HepG2 (cell line): ENCODE results near the gene MAGEA8. TPM values are rescaled to one million over a fixed set of nuclear protein-coding genes. Genes with fewer than 3 reads are reported as not detected.
"Not testable (repeated sequence)": the region's sequence is repeated elsewhere in the genome, so short reads cannot be mapped to it uniquely, and the experiment has no call there.

ENCODE experiments used
- ATAC-seq: fragments of 200-7000 bp; cut with Tn5 transposase; 3 replicates; pipeline ENCODE4 v1.9.1; 2020; ENCODE audit warnings: mild to moderate bottlenecking, moderate library complexity
- BruUV-seq: library from RNA; stranded (reverse); fragments of 400-500 nt; replicated peaks from 2 replicates; lab custom pipeline; 2021; lab: Mats Ljungman, UMichigan
- CTCF ChIA-PET: fragments of 300-600 bp; formaldehyde crosslinking; extraction: SDS; loops from one replicate; lab custom pipeline; 2021; ENCODE audit warnings: low total read pairs, inconsistent platforms, low intra/inter-chr PET ratio; lab: Yijun Ruan, JAX
- POLR2A ChIA-PET: fragments of 350-600 bp; sonication (Branson Sonifier 250); formaldehyde crosslinking; loops from one replicate; lab custom pipeline; 2020; ENCODE audit warnings: antibody characterized with exemption, inconsistent platforms; lab: Yijun Ruan, JAX
- DNase-seq: peaks from one replicate; pipeline ENCODE4 v3.0.0-alpha.2; 2015; ENCODE audit warnings: low spot score
- FAIRE-seq: peaks from 3 replicates; lab custom pipeline; 2011; peaks lifted over from hg19 to GRCh38; lab: Jason Lieb, UNC
- H2AFZ ChIP-seq: one replicate; pipeline ENCODE4 v1.6.1; 2011; ENCODE audit warnings: low read length, inconsistent platforms
- H3K27ac ChIP-seq: fragments of 300-600 bp; 3 replicates; pipeline ENCODE4 v1.8.0; 2011; ENCODE audit warnings: mixed run types, mild to moderate bottlenecking, mixed read lengths, low read length, inconsistent platforms; ENCODE audit not compliant: insufficient read depth; ENCODE audit errors: extremely low read length
- H3K27me3 ChIP-seq, 2 experiments: fragments of 200-600 bp in 1 of 2; 2 replicates in 1 of 2; 3 replicates in 1 of 2; pipeline versions ENCODE4 v1.6.0 to v1.8.0; 2011; ENCODE audit warnings: low read length in 2 of 2, mild to moderate bottlenecking in 2 of 2, moderate library complexity in 2 of 2, inconsistent platforms in 1 of 2; ENCODE audit not compliant: insufficient read depth in 2 of 2, control insufficient read depth in 1 of 2
- H3K36me3 ChIP-seq, 2 experiments: fragments of 200-600 bp in 1 of 2; replicated peaks in 1 of 2; 2 replicates in 1 of 2; 3 replicates in 1 of 2; pipeline versions ENCODE4 v1.5.1 to v1.8.0; 2011; ENCODE audit warnings: low read length in 2 of 2, inconsistent platforms in 1 of 2; ENCODE audit not compliant: insufficient read depth in 2 of 2, control insufficient read depth in 1 of 2
- H3K4me1 ChIP-seq: 2 replicates; pipeline ENCODE4 v1.5.1; 2012; ENCODE audit warnings: low read length, inconsistent platforms; ENCODE audit not compliant: insufficient read depth
- H3K4me2 ChIP-seq: 2 replicates; pipeline ENCODE4 v1.6.0; 2011; ENCODE audit warnings: low read depth, low read length, inconsistent platforms
- H3K4me3 ChIP-seq, 3 experiments: fragments of 200-600 bp in 1 of 3; sonication (generic), shearing (Covaris generic) in 1 of 3; replicated peaks in 1 of 3; 2 replicates each; pipeline ENCODE4 v1.5.1; 2011 to 2016; ENCODE audit warnings: low read length in 3 of 3, inconsistent platforms in 2 of 3, low read depth in 2 of 3, mild to moderate bottlenecking in 2 of 3, control low read depth in 1 of 3, mixed read lengths in 1 of 3; ENCODE audit not compliant: insufficient read depth in 1 of 3
- H3K79me2 ChIP-seq: one replicate; pipeline ENCODE4 v1.6.1; 2011; ENCODE audit warnings: low read length, inconsistent platforms; ENCODE audit not compliant: insufficient read depth
- H3K9ac ChIP-seq: 2 replicates; pipeline ENCODE4 v1.6.0; 2011; ENCODE audit warnings: mild to moderate bottlenecking, low read depth, low read length, inconsistent platforms; ENCODE audit not compliant: insufficient read depth
- H3K9me3 ChIP-seq: 2 replicates; pipeline ENCODE4 v1.5.1; 2012; ENCODE audit warnings: mild to moderate bottlenecking, low read length
- H4K20me1 ChIP-seq: 2 replicates; pipeline ENCODE4 v1.6.0; 2011; ENCODE audit warnings: inconsistent platforms, mild to moderate bottlenecking, low read length, moderate library complexity; ENCODE audit not compliant: insufficient read depth
- CENPX ChIP-seq: sonication (generic); formaldehyde crosslinking; IDR thresholded peaks from 2 replicates; pipeline ENCODE4 v1.9.0; 2021; ENCODE audit warnings: mild to moderate bottlenecking, missing genetic modification reagents, moderate library complexity
- ERF ChIP-seq: IDR thresholded peaks from 2 replicates; pipeline ENCODE4 v1.6.1; 2018; ENCODE audit warnings: missing biosample characterization, missing genetic modification reagents
- ZHX1 ChIP-seq: sonication (generic); formaldehyde crosslinking; IDR thresholded peaks from 2 replicates; pipeline ENCODE4 v1.8.1; 2022; ENCODE audit warnings: low read depth, mild to moderate bottlenecking, missing genetic modification reagents
- WGBS: methylation state at CpG from one replicate; pipeline ENCODE4 v1.1.6; 2017; ENCODE audit warnings: low lambda C conversion rate; 5-methylcytosine and 5-hydroxymethylcytosine counted together
- in situ Hi-C: cut with HindIII; loops from 2 replicates; pipeline ENCODE4 v1.10.0; 2017; ENCODE audit warnings: low pct_unique_long_range_greater_than_20kb; ENCODE audit not compliant: extremely low pct_ligation_motif_present
- intact Hi-C: fragments of 100-400 bp; cut with micrococcal nuclease; formaldehyde crosslinking; loops from one replicate; pipeline ENCODE4 v1.10.0; 2022; ENCODE audit not compliant: unreplicated experiment
- polyA plus RNA-seq, 8 experiments: library from polyadenylated mRNA; depleted of rRNA in 3 of 8; stranded (reverse) in 7 of 8; unstranded in 1 of 8; fragments of >200 nt; fragmentation: Illumina TruSeq in 4 of 8; extraction: Trizol in 4 of 8; gene quantifications; 2 replicates each; pipeline versions ENCODE4 v1.2.1 to v1.2.3, GENCODE V29; 2011 to 2016; ENCODE audit warnings: low read depth in 4 of 8, missing spikeins in 1 of 8, mixed read lengths in 1 of 8; ENCODE audit not compliant: insufficient read depth in 1 of 8
- total RNA-seq, 5 experiments: library from RNA; depleted of rRNA; stranded (reverse); fragments of >200 nt; fragmentation: Illumina TruSeq; extraction: Trizol; gene quantifications; 2 replicates each; pipeline ENCODE4 v1.2.3, GENCODE V29; 2016; ENCODE audit warnings: low read depth in 1 of 5
- TF ChIP-seq, protein P1 (sequence below): IDR thresholded peaks from 2 replicates; pipeline ENCODE4 v1.4.0; 2020; ENCODE audit warnings: mild to moderate bottlenecking, missing genetic modification reagents

MAGEA8 gene
- total and polyA plus RNA-seq, 2 of the 13 experiments (the other 11 are each of a cell fraction or from before 2014, with no cell fraction given) = not detected

- H3K27me3 ChIP-seq = no peaks in the 10 kb centered on the region
- no peaks in the 10 kb centered on the region for H3K79me2 ChIP-seq
- intact Hi-C loops (no loop called here), in situ Hi-C loops (no loop called here)
- ChIA-PET POLR2A (no interaction called here), CTCF (no interaction called here)
- H3K4me2 ChIP-seq = no peak overlapping the region
- H3K4me3 ChIP-seq = no peak overlapping the region
- no TSS peak for BruUV-seq
- H3K4me1 ChIP-seq = no peaks in the 10 kb centered on the region
- no CpG with 5 or more reads among the region's 2 CpGs for WGBS
- no peaks in the 10 kb centered on the region for H3K36me3 ChIP-seq
- FAIRE-seq (no peak), DNase-seq (no peak), ATAC-seq (no peak)
- no peaks in the 10 kb centered on the region for H4K20me1 ChIP-seq
- H3K9me3 ChIP-seq = no peaks in the 10 kb centered on the region
- H3K27ac ChIP-seq = no peak overlapping the region
- no peak overlapping the region for H2AFZ ChIP-seq
- TF ChIP-seq ZHX1 (CRISPR knock-in tag) (no peak), CENPX (no peak), ERF (CRISPR knock-in tag) (no peak)
- TF ChIP-seq, protein P1, sequence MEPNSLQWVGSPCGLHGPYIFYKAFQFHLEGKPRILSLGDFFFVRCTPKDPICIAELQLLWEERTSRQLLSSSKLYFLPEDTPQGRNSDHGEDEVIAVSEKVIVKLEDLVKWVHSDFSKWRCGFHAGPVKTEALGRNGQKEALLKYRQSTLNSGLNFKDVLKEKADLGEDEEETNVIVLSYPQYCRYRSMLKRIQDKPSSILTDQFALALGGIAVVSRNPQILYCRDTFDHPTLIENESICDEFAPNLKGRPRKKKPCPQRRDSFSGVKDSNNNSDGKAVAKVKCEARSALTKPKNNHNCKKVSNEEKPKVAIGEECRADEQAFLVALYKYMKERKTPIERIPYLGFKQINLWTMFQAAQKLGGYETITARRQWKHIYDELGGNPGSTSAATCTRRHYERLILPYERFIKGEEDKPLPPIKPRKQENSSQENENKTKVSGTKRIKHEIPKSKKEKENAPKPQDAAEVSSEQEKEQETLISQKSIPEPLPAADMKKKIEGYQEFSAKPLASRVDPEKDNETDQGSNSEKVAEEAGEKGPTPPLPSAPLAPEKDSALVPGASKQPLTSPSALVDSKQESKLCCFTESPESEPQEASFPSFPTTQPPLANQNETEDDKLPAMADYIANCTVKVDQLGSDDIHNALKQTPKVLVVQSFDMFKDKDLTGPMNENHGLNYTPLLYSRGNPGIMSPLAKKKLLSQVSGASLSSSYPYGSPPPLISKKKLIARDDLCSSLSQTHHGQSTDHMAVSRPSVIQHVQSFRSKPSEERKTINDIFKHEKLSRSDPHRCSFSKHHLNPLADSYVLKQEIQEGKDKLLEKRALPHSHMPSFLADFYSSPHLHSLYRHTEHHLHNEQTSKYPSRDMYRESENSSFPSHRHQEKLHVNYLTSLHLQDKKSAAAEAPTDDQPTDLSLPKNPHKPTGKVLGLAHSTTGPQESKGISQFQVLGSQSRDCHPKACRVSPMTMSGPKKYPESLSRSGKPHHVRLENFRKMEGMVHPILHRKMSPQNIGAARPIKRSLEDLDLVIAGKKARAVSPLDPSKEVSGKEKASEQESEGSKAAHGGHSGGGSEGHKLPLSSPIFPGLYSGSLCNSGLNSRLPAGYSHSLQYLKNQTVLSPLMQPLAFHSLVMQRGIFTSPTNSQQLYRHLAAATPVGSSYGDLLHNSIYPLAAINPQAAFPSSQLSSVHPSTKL (CRISPR knock-in tag) = no peak
- TF ChIP-seq, all 625 proteins: peak for 0
- no peak overlapping the region for H3K9ac ChIP-seq
Measured at GRCh38 chrX:149831473-149831872, 49.5 kb upstream of the MAGEA8 start.

DNA sequence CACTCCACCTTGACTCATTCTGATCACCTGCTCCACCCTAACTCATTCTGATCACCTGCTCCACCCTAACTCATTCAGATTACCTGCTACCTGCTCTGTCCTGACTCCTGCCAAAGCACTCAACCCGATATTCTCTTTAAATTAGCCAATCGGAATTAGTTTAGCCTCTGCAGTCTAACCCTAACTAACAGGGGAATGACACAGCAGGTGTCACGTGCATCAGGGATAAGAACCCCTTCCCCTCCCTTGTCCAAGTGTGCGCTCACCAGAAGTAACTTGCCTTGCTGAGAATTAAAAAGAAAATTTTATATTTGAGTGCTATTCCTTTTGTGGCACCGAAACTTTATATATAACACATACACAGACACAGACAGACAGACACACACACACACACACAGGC lies 44.3 kb upstream of the MAGEA8 start:
- H2AFZ ChIP-seq, H3K79me2 ChIP-seq, H4K20me1 ChIP-seq, BruUV-seq, H3K27ac ChIP-seq, H3K4me1 ChIP-seq, intact Hi-C loops, ATAC-seq, H3K9ac ChIP-seq, FAIRE-seq, DNase-seq, CTCF ChIA-PET, H3K4me3 ChIP-seq, POLR2A ChIA-PET, in situ Hi-C loops, H3K9me3 ChIP-seq, H3K4me2 ChIP-seq, H3K27me3 ChIP-seq, H3K36me3 ChIP-seq: not testable (repeated sequence)
- 18% methylated on average over 5 of the region's 5 CpGs for WGBS
